HG03060 (cell line): ENCODE measurements around the gene TRAP1.

Source experiments
- ATAC-seq: cut with Tn5 transposase; IDR thresholded peaks from one replicate; pipeline ENCODE4 v1.9.1; 2021; ENCODE audit warnings: low read depth, moderate number of reproducible peaks; ENCODE audit not compliant: unreplicated experiment

The TRAP1 gene

GRCh38 chr16:3737181-3737580 lies 19.9 kb upstream of the TRAP1 start:
- no peak for ATAC-seq

GRCh38 chr16:3736116-3736515 lies 18.8 kb upstream of the TRAP1 start:
- no peak for ATAC-seq

- no peak for ATAC-seq
Observed at GRCh38 chr16:3735541-3735940, 18.2 kb upstream of the TRAP1 start.

DNA sequence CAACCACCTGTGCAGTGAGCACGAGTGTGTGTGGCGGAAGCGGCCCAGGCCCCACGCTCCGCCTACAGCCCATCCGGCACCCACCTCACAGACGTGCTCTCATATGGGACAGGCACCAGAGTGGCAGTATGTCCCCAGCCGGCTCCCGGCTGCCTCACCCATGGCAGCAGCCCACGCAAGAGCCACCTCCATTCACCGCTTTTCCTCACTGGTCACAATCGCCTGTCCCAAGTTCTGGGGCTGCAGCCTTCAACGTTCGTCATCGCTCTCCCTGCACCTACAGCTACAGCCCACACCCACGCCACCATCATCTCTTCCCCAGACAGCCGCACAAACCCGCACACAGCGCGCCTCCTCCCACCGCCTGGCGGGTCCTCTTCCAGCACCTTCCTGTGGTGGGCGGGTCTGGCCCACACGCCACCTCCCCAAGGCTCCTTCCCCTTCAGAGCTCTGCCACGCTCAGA lies 17.5 kb upstream of the TRAP1 start:
- ATAC-seq: no peak

- no peak for ATAC-seq
Observed at GRCh38 chr16:3734084-3734757, 16.9 kb upstream of the TRAP1 start.

DNA sequence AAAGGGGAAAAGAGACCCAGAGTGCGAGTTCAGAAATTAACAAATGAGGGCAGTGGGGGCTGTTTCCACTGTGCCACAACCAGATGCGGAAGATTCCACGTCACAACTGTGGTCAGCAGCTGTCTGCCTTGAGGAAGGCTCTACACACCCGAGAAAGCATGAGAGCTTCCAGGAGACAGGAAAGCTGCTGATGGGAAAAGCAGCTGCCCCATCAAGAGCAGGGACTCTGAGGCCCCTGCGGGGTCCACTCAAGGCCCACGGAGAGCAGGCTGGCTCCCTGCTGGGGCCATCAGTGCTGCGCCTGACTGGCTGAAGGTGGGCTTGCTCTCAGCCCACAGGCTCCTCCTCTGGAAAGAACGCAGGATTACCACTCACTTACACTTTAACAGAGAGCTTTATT lies 14.8 kb upstream of the TRAP1 start:
- no peak for ATAC-seq

GRCh38 chr16:3731126-3731935 lies 14.0 kb upstream of the TRAP1 start:
- no peak for ATAC-seq

DNA sequence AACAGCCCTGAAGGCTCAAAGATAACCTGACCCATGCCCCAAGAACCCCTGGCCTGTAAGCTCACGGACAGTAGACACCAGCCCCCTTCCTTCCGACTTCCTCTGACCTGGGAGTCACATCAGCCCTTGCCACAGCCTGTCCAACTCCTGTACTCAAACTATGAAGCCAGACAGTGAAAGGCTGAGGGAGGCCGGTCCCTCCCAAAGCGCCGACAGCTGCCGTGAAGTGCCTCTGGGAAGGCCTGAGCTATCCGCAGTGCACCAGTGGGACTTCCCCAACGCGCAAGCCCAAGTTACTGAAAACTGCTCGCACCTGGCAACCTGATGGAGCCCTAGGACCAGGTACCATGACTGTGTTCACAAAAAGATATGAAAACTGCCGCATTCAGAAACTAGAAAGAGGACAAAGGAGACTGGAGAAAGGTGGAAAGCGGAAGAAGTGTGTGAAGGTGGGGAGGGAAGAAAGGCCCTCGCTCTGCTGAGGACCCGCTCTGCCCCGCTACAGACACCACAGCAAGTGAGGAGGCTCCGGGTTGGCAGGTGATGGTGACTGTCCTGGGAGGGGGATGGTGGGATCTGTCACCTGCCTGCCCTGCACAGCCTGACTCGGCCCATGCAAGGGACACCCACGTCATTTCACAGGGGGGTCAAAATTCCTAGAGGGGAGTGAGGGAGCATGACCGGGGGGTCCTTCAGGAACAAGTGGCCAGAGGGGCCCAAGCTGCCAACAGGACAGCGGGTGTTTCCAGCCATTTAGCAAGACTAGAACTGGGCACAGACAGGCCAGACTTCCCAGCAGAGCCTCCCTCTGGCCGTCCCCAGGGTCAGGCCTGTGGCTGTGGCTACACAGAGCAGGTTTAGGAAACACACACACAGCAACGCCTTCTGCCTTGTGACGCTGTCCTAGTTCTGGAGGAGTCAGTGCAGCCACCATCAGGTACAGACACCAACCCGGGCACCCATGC lies 13.1 kb upstream of the TRAP1 start:
- no peak for ATAC-seq

- no peak for ATAC-seq
Observed at GRCh38 chr16:3729161-3730112, 12.1 kb upstream of the TRAP1 start.

DNA sequence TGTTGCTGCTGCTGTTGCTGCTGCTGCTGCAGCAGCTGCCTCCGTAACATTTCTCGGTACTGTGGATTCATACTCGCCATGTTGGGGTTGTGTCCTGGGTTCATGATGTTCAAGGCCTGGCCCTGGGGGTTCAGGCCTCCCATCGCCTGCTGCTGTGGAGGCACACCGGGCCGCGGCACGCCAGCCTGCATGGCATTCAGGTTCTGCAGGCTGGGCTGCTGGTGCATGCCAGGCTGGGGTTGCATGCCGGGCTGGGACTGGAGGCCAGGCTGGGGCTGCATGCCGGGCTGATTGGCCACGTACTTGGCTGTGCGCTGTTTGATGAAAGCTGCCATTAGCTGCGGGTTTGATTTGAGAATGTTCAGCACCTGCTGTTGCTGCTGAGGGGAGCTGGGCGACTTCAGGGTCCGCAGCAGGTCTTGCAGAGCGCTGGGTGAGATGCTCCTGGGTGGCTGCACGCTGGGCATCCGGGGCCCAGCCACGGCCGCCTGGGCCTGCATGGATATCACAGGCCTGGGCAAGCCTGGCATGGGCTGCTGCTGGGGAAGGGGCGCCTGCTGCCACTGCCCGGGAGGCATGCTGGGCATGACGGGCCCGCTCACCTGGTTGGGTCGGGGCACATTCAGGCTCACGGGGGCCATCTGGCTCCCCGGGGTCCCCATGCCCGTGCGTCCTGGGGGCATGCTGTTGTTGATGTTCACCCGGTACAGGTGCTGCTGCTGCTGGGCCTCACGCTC lies 11.3 kb upstream of the TRAP1 start:
- ATAC-seq: no peak

GRCh38 chr16:3727806-3728381 lies 10.6 kb upstream of the TRAP1 start:
- ATAC-seq: no peak

DNA sequence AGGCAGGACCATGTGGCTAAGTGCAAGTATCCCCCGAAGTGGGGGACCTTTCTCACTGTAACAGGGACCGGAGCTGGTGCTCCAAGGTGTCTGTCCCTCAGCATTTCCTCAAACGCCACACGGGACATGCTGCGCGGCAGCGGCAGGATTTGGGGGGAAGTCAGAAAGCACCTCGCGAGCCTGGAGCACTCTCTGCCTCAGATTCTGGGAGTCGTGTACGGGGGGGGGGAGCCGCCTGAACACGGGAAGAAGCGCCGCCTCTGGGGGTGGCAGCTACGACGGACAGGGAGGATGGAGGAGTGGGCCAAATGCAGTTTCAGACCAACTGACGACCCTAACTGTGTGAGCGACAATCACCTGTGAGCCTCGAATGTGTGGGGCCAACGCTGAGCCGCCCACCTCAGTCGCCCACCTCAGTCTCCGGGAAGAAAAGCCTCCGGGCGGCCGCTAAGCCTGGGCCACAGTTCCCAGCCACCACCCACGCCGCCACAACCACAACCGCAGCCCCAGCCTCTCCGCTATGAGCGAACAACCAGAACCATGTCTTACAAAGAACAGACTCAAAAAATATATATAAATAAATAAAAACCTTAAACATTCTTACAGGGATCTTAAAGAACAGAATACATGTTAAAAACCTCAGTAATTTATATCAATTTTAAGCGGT lies 8.8 kb upstream of the TRAP1 start:
- no peak for ATAC-seq

DNA sequence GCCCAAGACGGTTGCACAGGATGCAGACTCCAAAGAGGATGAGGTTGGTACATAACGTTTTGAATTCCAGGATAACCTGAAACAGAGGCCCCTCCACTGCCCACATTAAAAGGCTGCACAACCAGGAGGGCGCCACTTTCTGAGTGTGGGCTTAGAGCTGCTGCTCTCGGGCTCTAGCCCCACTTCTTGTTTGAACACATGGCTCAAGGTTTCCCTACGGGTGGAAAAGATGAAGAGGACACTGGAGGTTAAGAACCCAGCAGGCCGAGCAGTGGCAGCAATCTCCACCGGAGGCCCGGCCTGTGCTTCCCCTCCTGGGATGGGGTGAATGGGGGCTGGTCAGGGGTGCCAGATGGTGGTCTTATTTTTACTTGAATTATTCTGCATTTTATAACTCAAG lies 8.0 kb upstream of the TRAP1 start:
- ATAC-seq: no peak

DNA sequence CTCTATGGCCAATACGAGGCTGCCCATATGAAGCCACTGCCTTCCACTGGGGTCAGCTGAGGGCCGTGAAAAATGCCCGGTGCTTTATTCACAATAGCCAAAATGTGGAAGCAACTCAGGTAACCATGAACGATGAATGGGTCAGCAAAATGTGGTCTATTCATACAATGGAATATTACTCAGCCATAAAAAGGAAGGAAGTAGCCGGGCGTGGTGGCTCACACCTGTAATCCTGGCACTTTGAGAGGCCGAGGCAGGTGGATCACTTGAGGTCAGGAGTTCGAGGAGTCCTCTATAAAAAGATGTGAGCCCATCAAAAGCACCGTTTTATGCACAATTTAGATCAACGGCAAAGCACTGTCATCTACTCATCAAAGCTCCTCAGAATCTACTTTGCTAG lies 5.2 kb upstream of the TRAP1 start:
- ATAC-seq: no peak

GRCh38 chr16:3720418-3720817 lies 3.1 kb upstream of the TRAP1 start:
- no peak for ATAC-seq

- no peak for ATAC-seq
Observed at GRCh38 chr16:3718628-3719027, 1.3 kb upstream of the TRAP1 start.

GRCh38 chr16:3718019-3718391 lies 681 bp upstream of the TRAP1 start:
- ATAC-seq: no peak

- no peak for ATAC-seq
Observed at GRCh38 chr16:3716831-3717234, 491 bp downstream of the TRAP1 start.
